IMR-90 (cell line): Measurements from ENCODE around the gene PHF14. TPM values are rescaled to one million over a fixed set of nuclear protein-coding genes. Genes with fewer than 3 reads are reported as not detected.

Source experiments
- ATAC-seq: fragments of 200-7000 bp; cut with Tn5 transposase; 2 replicates; pipeline ENCODE4 v1.9.1; 2020; ENCODE audit warnings: low read depth, mild to moderate bottlenecking, moderate library complexity
- BruUV-seq: library from RNA; stranded (reverse); fragments of 400-500 nt; replicated peaks from 2 replicates; lab custom pipeline; 2021; lab: Mats Ljungman, UMichigan
- CTCF ChIA-PET: fragments of 300-600 bp; formaldehyde crosslinking; extraction: SDS; loops from one replicate; lab custom pipeline; 2021; ENCODE audit warnings: antibody characterized with exemption; lab: Yijun Ruan, JAX
- POLR2A ChIA-PET: fragments of 300-600 bp; sonication (Branson Sonifier 250); formaldehyde crosslinking; loops from one replicate; lab custom pipeline; 2022; ENCODE audit warnings: antibody characterized with exemption; ENCODE audit not compliant: unreplicated experiment; lab: Charles Lee
- DNase-seq: peaks from one replicate; pipeline ENCODE4 v3.0.0; 2013
- H2AFZ ChIP-seq: replicated peaks from 2 replicates; pipeline ENCODE3; 2013; ENCODE audit warnings: low read length, mild to moderate bottlenecking; ENCODE audit not compliant: poor library complexity
- H2AK5ac ChIP-seq: 2 replicates; pipeline ENCODE4 v1.6.1; 2013; ENCODE audit warnings: low read depth, low read length, inconsistent platforms
- H2AK9ac ChIP-seq: replicated peaks from 2 replicates; pipeline ENCODE3; 2013; ENCODE audit warnings: mild to moderate bottlenecking, low read depth, low read length, moderate library complexity; ENCODE audit not compliant: poor library complexity
- H2BK120ac ChIP-seq: 2 replicates; pipeline ENCODE4 v1.6.1; 2013; ENCODE audit warnings: low read depth, low read length, inconsistent platforms
- H2BK15ac ChIP-seq: 3 replicates; pipeline ENCODE4 v1.6.1; 2013; ENCODE audit warnings: low read depth, low read length, inconsistent platforms
- H2BK20ac ChIP-seq: 2 replicates; pipeline ENCODE4 v1.6.1; 2013; ENCODE audit warnings: low read depth, mild to moderate bottlenecking, inconsistent platforms, low read length, moderate library complexity
- H2BK5ac ChIP-seq: 2 replicates; pipeline ENCODE4 v1.6.1; 2013; ENCODE audit warnings: mild to moderate bottlenecking, low read depth, low read length, inconsistent platforms; ENCODE audit not compliant: poor library complexity, severe bottlenecking
- H3K14ac ChIP-seq: replicated peaks from 2 replicates; pipeline ENCODE4 v1.6.1; 2013; ENCODE audit warnings: low read depth, low read length, inconsistent platforms
- H3K18ac ChIP-seq: 2 replicates; pipeline ENCODE4 v1.6.1; 2013; ENCODE audit warnings: low read depth, low read length, control low read depth
- H3K23ac ChIP-seq: 2 replicates; pipeline ENCODE4 v1.6.1; 2013; ENCODE audit warnings: low read depth, low read length, inconsistent platforms
- H3K27ac ChIP-seq: 2 replicates; pipeline ENCODE4 v1.5.1; 2013; ENCODE audit warnings: mild to moderate bottlenecking, control low read depth, low read length; ENCODE audit not compliant: insufficient read depth
- H3K27me3 ChIP-seq: 2 replicates; pipeline ENCODE4 v1.6.1; 2013; ENCODE audit warnings: low read length; ENCODE audit not compliant: control insufficient read depth, insufficient read depth
- H3K36me3 ChIP-seq: 2 replicates; pipeline ENCODE4 v1.6.1; 2013; ENCODE audit warnings: low read length, mixed read lengths; ENCODE audit not compliant: control insufficient read depth, insufficient read depth
- H3K4ac ChIP-seq: 2 replicates; pipeline ENCODE4 v1.6.1; 2013; ENCODE audit warnings: low read depth, low read length, inconsistent platforms
- H3K4me1 ChIP-seq: 2 replicates; pipeline ENCODE4 v1.6.1; 2013; ENCODE audit warnings: low read length, mixed read lengths; ENCODE audit not compliant: control insufficient read depth, insufficient read depth
- H3K4me2 ChIP-seq: 2 replicates; pipeline ENCODE4 v1.6.1; 2013; ENCODE audit warnings: low read depth, mild to moderate bottlenecking, control low read depth, low read length, moderate library complexity
- H3K4me3 ChIP-seq: 2 replicates; pipeline ENCODE4 v1.5.1; 2013; ENCODE audit warnings: low read depth, mild to moderate bottlenecking, control low read depth, low read length, moderate library complexity; ENCODE audit not compliant: insufficient read depth
- H3K56ac ChIP-seq: 2 replicates; pipeline ENCODE4 v1.6.1; 2013; ENCODE audit warnings: low read length, inconsistent platforms; ENCODE audit not compliant: insufficient read depth; ENCODE audit errors: extremely low read depth
- H3K79me1 ChIP-seq, 2 experiments: 2 replicates each; pipeline ENCODE4 v1.6.1; 2013; ENCODE audit warnings: low read length in 2 of 2, inconsistent platforms in 1 of 2, low read depth in 1 of 2
- H3K9ac ChIP-seq: 2 replicates; pipeline ENCODE4 v1.6.1; 2013; ENCODE audit warnings: low read depth, low read length, control low read depth
- H3K9me1 ChIP-seq: 2 replicates; pipeline ENCODE4 v1.6.1; 2013; ENCODE audit warnings: low read length, inconsistent platforms; ENCODE audit not compliant: insufficient read depth
- H3K9me3 ChIP-seq: 2 replicates; pipeline ENCODE4 v1.6.1; 2013; ENCODE audit warnings: low read length; ENCODE audit not compliant: control insufficient read depth, insufficient read depth
- H4K20me1 ChIP-seq: 2 replicates; pipeline ENCODE4 v1.6.1; 2013; ENCODE audit warnings: low read length, inconsistent platforms; ENCODE audit not compliant: insufficient read depth
- H4K5ac ChIP-seq: 2 replicates; pipeline ENCODE4 v1.6.1; 2013; ENCODE audit warnings: mild to moderate bottlenecking, low read depth, low read length, control low read depth
- H4K8ac ChIP-seq, 2 experiments: 2 replicates each; pipeline ENCODE4 v1.6.1; 2013; ENCODE audit warnings: low read depth in 2 of 2, low read length in 2 of 2, control low read depth in 1 of 2, inconsistent platforms in 1 of 2
- H4K91ac ChIP-seq: 2 replicates; pipeline ENCODE4 v1.6.1; 2013; ENCODE audit warnings: low read depth, low read length, inconsistent platforms; ENCODE audit not compliant: insufficient read depth
- BHLHE40 ChIP-seq: fragments of 150-350 bp; IDR thresholded peaks from 2 replicates; pipeline ENCODE4 v1.6.1; 2016; ENCODE audit warnings: mild to moderate bottlenecking, low read depth, low read length
- CEBPB ChIP-seq: IDR thresholded peaks from 2 replicates; pipeline ENCODE4 v1.6.1; 2012; ENCODE audit warnings: low read depth, low read length, improper control_type of control experiment
- CHD1 ChIP-seq: IDR thresholded peaks from 2 replicates; pipeline ENCODE4 v1.6.1; 2012; ENCODE audit warnings: low read depth, low read length, improper control_type of control experiment
- FOS ChIP-seq: fragments of 150-350 bp; IDR thresholded peaks from 2 replicates; pipeline ENCODE4 v1.6.1; 2016; ENCODE audit warnings: low read depth, low read length
- MAFK ChIP-seq: IDR thresholded peaks from 2 replicates; pipeline ENCODE4 v1.6.1; 2012; ENCODE audit warnings: low read depth, low read length, improper control_type of control experiment
- MAZ ChIP-seq: IDR thresholded peaks from 2 replicates; pipeline ENCODE4 v1.6.1; 2012; ENCODE audit warnings: low read depth, mild to moderate bottlenecking, low read length, improper control_type of control experiment, moderate library complexity, borderline replicate concordance
- MXI1 ChIP-seq: IDR thresholded peaks from 2 replicates; pipeline ENCODE4 v1.6.1; 2012; ENCODE audit warnings: low read depth, mild to moderate bottlenecking, low read length, moderate library complexity, borderline replicate concordance
- NFE2L2 ChIP-seq: fragments of 150-350 bp; IDR thresholded peaks from 2 replicates; pipeline ENCODE4 v1.6.1; 2016; ENCODE audit warnings: low read depth, mild to moderate bottlenecking, low read length
- POLR2A ChIP-seq: IDR thresholded peaks from 2 replicates; pipeline ENCODE4 v1.6.1; 2012; ENCODE audit warnings: mild to moderate bottlenecking, low read depth, low read length
- RAD21 ChIP-seq: IDR thresholded peaks from 2 replicates; pipeline ENCODE4 v1.6.1; 2012; ENCODE audit warnings: low read length, improper control_type of control experiment
- RCOR1 ChIP-seq: IDR thresholded peaks from 2 replicates; pipeline ENCODE4 v1.6.1; 2012; ENCODE audit warnings: mild to moderate bottlenecking, low read length, improper control_type of control experiment; ENCODE audit not compliant: insufficient replicate concordance
- RFX5 ChIP-seq: IDR thresholded peaks from 2 replicates; pipeline ENCODE4 v1.8.0; 2012; ENCODE audit warnings: low read depth, mild to moderate bottlenecking, low read length, moderate library complexity
- SMC3 ChIP-seq: fragments of 150-350 bp; IDR thresholded peaks from 2 replicates; pipeline ENCODE4 v1.6.1; 2016; ENCODE audit warnings: low read depth, mild to moderate bottlenecking, antibody characterized with exemption, low read length, moderate library complexity
- WGBS, 2 experiments: methylation state at CpG; one replicate each; pipeline versions ENCODE4 v1.1.5 to v1.1.7; 2013; ENCODE audit warnings: missing lambda C conversion rate in 2 of 2; ENCODE audit not compliant: insufficient read length in 1 of 2; ENCODE audit errors: extremely low coverage in 2 of 2; 5-methylcytosine and 5-hydroxymethylcytosine counted together
- dilution Hi-C: fragments of 300-500 bp; cut with HindIII; formaldehyde crosslinking; loops from one replicate; pipeline ENCODE4 v1.14.3; 2018; ENCODE audit warnings: low sequenced_read_pairs; ENCODE audit not compliant: unreplicated experiment
- in situ Hi-C: fragments of 300-500 bp; cut with MboI; formaldehyde crosslinking; loops from 3 replicates; pipeline ENCODE4 v1.14.3; 2019; ENCODE audit warnings: low sequenced_read_pairs, inconsistent platforms, mixed read lengths
- intact Hi-C: fragments of 100-400 bp; cut with micrococcal nuclease; formaldehyde crosslinking; loops from 2 replicates; pipeline ENCODE4 v1.10.0; 2022
- polyA plus RNA-seq, 3 experiments: library from polyadenylated mRNA; depleted of rRNA; stranded (reverse); fragments of >200 nt; gene quantifications; 2 replicates each; pipeline ENCODE4 v1.2.3, GENCODE V29; 2012; ENCODE audit warnings: low replicate concordance in 1 of 3
- total RNA-seq: library from RNA; depleted of rRNA; stranded (reverse); fragments of >200 nt; gene quantifications from 2 replicates; pipeline ENCODE4 v1.2.3, GENCODE V29; 2012
- TF ChIP-seq, protein P1 (sequence below): fragments of 150-350 bp; IDR thresholded peaks from 2 replicates; pipeline ENCODE4 v1.6.1; 2016; ENCODE audit warnings: low read depth, mild to moderate bottlenecking, low read length, moderate library complexity, borderline replicate concordance
- TF ChIP-seq, protein P2 (sequence below): fragments of 150-350 bp; IDR thresholded peaks from 2 replicates; pipeline ENCODE4 v1.6.1; 2017; ENCODE audit warnings: mild to moderate bottlenecking, antibody characterized with exemption, low read length, low read depth
- TF ChIP-seq, protein P3 (sequence below): conservative IDR thresholded peaks from 2 replicates; pipeline ENCODE4 v1.5.1; 2012; ENCODE audit warnings: mild to moderate bottlenecking, low read depth, low read length, improper control_type of control experiment

Gene PHF14
- total and polyA plus RNA-seq, 2 of the 4 experiments (the other 2 are of a cell fraction), result 8.7 to 17.2 TPM

DNA sequence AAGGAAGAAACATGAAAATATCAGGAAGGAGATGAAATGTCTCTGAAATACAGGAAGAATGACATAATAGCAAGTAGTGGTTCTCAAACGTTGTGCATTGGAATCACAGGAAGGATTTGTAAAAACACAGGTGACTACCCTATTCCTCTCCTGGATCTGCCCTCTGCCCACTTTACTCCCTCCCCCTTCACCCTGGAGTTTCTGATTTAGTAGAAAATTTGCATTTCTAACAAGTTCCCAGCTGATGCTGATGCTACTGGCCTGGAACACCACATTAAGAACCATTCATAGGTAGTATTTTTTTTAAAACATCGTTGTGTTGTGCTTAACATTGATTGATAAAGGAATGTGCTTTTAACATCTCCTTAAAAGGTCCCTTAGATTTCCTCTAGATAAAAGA, 130.9 kb downstream of the PHF14 start:
- H3K4ac ChIP-seq, result no peak overlapping the region
- ChIA-PET CTCF (no interaction called here), POLR2A (no interaction called here)
- H4K5ac ChIP-seq, result no peak overlapping the region
- H4K20me1 ChIP-seq, result no peaks in the 10 kb centered on the region
- no peaks in the 10 kb centered on the region for H3K27me3 ChIP-seq
- no peak overlapping the region for H3K27ac ChIP-seq
- no peaks in the 10 kb centered on the region for H3K36me3 ChIP-seq
- H4K91ac ChIP-seq, result no peak overlapping the region
- in situ Hi-C loops, result no loop called here
- BruUV-seq, result no TSS peak
- H3K18ac ChIP-seq, result no peak overlapping the region
- no peak overlapping the region for H3K4me3 ChIP-seq
- no peak overlapping the region for H2BK120ac ChIP-seq
- dilution Hi-C loops, result no loop called here
- H3K9me1 ChIP-seq, result no peaks in the 10 kb centered on the region
- H2AFZ ChIP-seq, result no peak overlapping the region
- no peak overlapping the region for H2AK9ac ChIP-seq
- no peak overlapping the region for H3K14ac ChIP-seq
- TF ChIP-seq BHLHE40, result no peak
- no peak for TF ChIP-seq MAFK
- no peak for TF ChIP-seq RCOR1
- no peak for TF ChIP-seq RAD21
- no peak for TF ChIP-seq CEBPB
- TF ChIP-seq POLR2A, result no peak
- no peak for TF ChIP-seq NFE2L2
- TF ChIP-seq FOS, result no peak
- TF ChIP-seq, protein P1, sequence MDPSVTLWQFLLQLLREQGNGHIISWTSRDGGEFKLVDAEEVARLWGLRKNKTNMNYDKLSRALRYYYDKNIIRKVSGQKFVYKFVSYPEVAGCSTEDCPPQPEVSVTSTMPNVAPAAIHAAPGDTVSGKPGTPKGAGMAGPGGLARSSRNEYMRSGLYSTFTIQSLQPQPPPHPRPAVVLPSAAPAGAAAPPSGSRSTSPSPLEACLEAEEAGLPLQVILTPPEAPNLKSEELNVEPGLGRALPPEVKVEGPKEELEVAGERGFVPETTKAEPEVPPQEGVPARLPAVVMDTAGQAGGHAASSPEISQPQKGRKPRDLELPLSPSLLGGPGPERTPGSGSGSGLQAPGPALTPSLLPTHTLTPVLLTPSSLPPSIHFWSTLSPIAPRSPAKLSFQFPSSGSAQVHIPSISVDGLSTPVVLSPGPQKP, result no peak
- TF ChIP-seq, protein P2, sequence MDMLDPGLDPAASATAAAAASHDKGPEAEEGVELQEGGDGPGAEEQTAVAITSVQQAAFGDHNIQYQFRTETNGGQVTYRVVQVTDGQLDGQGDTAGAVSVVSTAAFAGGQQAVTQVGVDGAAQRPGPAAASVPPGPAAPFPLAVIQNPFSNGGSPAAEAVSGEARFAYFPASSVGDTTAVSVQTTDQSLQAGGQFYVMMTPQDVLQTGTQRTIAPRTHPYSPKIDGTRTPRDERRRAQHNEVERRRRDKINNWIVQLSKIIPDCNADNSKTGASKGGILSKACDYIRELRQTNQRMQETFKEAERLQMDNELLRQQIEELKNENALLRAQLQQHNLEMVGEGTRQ, result no peak
- TF ChIP-seq SMC3, result no peak
- no peak for TF ChIP-seq RFX5
- TF ChIP-seq CHD1, result no peak
- TF ChIP-seq MXI1, result no peak
- TF ChIP-seq, protein P3, sequence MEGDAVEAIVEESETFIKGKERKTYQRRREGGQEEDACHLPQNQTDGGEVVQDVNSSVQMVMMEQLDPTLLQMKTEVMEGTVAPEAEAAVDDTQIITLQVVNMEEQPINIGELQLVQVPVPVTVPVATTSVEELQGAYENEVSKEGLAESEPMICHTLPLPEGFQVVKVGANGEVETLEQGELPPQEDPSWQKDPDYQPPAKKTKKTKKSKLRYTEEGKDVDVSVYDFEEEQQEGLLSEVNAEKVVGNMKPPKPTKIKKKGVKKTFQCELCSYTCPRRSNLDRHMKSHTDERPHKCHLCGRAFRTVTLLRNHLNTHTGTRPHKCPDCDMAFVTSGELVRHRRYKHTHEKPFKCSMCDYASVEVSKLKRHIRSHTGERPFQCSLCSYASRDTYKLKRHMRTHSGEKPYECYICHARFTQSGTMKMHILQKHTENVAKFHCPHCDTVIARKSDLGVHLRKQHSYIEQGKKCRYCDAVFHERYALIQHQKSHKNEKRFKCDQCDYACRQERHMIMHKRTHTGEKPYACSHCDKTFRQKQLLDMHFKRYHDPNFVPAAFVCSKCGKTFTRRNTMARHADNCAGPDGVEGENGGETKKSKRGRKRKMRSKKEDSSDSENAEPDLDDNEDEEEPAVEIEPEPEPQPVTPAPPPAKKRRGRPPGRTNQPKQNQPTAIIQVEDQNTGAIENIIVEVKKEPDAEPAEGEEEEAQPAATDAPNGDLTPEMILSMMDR, result no peak
- no peak for TF ChIP-seq MAZ
- no peak overlapping the region for H3K23ac ChIP-seq
- no peak overlapping the region for H3K56ac ChIP-seq
- no peak overlapping the region for H3K4me2 ChIP-seq
- H2BK15ac ChIP-seq, result no peak overlapping the region
- DNase-seq (no peak), ATAC-seq (no peak)
- no peak overlapping the region for H4K8ac ChIP-seq
- no peak overlapping the region for H2BK5ac ChIP-seq
- WGBS, 2 experiments, result no CpG with 5 or more reads among the region's 2 CpGs
- intact Hi-C loops, result no loop called here
- no peak overlapping the region for H3K9ac ChIP-seq
- H3K4me1 ChIP-seq, result no peaks in the 10 kb centered on the region
- H3K79me1 ChIP-seq, result no peaks in the 10 kb centered on the region
- H2BK20ac ChIP-seq, result no peak overlapping the region
- H3K9me3 ChIP-seq, result no peaks in the 10 kb centered on the region
- H2AK5ac ChIP-seq, result no peak overlapping the region
